Measurements from ENCODE around the gene MTIF3.
A peak's percentile ranks its signal among the peaks of the same experiment; 100 is the strongest.

The MTIF3 gene

DNA sequence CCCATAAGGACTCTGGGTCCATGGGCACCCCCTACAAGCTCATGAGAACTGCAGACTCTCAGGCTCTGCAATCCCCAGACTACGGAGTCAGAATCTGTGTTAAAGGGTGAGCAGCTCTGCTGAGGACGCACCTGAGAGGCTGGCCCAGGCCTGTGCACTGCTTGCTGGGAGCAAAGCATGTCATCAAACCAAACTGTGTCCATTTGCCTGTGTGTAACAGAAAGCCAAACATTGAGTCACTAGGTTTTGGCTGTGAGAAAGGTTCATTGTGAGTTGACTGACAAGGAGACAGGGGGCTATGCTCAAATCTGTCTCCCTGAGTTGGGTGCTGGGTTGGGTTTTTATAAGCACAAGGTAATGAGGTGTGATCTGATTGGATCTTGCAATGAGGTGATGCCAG, 22.1 kb upstream of the MTIF3 start:
- no peaks in the 10 kb centered on the region for H3K9me3 ChIP-seq (ENCODE audit: insufficient read depth, low read length, severe bottlenecking)
- no peaks in the 10 kb centered on the region for H3K79me2 ChIP-seq (ENCODE audit: insufficient read depth, low read length)
- no peak overlapping the region for H3K4me3 ChIP-seq (ENCODE audit: low read depth in 1 of 2, low read length in 2 of 2)
- H3K9ac ChIP-seq (ENCODE audit: low read depth, low read length), result no peak overlapping the region
- TF ChIP-seq, protein P1, sequence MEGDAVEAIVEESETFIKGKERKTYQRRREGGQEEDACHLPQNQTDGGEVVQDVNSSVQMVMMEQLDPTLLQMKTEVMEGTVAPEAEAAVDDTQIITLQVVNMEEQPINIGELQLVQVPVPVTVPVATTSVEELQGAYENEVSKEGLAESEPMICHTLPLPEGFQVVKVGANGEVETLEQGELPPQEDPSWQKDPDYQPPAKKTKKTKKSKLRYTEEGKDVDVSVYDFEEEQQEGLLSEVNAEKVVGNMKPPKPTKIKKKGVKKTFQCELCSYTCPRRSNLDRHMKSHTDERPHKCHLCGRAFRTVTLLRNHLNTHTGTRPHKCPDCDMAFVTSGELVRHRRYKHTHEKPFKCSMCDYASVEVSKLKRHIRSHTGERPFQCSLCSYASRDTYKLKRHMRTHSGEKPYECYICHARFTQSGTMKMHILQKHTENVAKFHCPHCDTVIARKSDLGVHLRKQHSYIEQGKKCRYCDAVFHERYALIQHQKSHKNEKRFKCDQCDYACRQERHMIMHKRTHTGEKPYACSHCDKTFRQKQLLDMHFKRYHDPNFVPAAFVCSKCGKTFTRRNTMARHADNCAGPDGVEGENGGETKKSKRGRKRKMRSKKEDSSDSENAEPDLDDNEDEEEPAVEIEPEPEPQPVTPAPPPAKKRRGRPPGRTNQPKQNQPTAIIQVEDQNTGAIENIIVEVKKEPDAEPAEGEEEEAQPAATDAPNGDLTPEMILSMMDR (IDR thresholded peaks at IDR 0.05; ENCODE audit: borderline replicate concordance, extremely low read depth, low read length, poor library complexity, severe bottlenecking), result no peak
- TF ChIP-seq EZH2 (IDR thresholded peaks at IDR 0.05; ENCODE audit: borderline replicate concordance, low read depth, low read length, severe bottlenecking), result no peak
- no peaks in the 10 kb centered on the region for H3K27me3 ChIP-seq (ENCODE audit: insufficient read depth, low read length, poor library complexity)
- H3K27ac ChIP-seq (ENCODE audit: low read length), result peak overlapping the region; percentile 46
- ATAC-seq (ENCODE audit: insufficient read depth, low read depth), result peak; percentile 27
- no peaks in the 10 kb centered on the region for H3K36me3 ChIP-seq (ENCODE audit: insufficient read depth, low read length)
- H4K20me1 ChIP-seq (ENCODE audit: insufficient read depth, low read length), result no peaks in the 10 kb centered on the region
- no peak for DNase-seq
- H3K4me1 ChIP-seq (ENCODE audit: insufficient read depth, low read length), result peaks cover 34% of the 10 kb centered on the region
- H2AFZ ChIP-seq (ENCODE audit: low read depth, low read length), result no peak overlapping the region
- H3K4me2 ChIP-seq (ENCODE audit: insufficient read depth, low read length), result peak overlapping the region; percentile 35; the same call in 1 of the 2 replicates

DNA sequence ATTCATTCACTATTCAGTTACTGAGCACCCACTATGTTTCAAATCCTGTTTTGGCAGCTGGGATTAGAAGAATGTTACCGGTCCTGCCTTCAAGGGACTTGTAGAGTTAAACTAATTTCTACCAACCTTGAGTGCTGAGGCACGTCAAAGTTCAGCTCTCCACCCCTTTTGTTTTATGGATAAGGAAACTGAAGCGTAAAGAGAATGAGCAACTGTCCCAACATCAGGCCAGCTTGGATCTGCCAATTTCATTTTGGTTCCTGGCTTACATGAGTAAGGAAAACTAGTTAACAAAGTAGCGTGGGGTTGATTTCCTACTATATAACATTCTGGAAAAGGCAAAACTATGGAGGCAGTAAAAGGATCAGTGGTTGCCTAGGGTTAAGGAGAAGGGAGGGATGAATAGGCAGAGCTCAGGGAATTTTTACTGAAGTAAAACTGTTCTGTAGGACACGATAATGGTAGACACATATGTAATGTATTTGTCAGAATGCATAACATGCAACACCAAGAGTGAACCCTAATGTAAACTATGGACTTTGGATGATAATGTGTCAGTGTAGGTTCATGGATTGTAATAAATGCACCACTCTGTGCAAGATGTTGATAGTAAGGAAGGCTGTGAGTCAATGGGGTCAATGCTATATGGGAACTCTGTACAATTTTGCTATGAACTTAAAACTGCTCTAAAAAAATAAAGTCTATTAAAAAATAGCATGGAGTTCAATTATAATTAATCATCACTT, 19.9 kb upstream of the MTIF3 start:
- TF ChIP-seq, protein P1 (IDR thresholded peaks at IDR 0.05; ENCODE audit: borderline replicate concordance, extremely low read depth, low read length, poor library complexity, severe bottlenecking), result no peak
- TF ChIP-seq EZH2 (IDR thresholded peaks at IDR 0.05; ENCODE audit: borderline replicate concordance, low read depth, low read length, severe bottlenecking), result no peak
- H3K4me2 ChIP-seq (ENCODE audit: insufficient read depth, low read length), result no peak overlapping the region
- no peaks in the 10 kb centered on the region for H3K27me3 ChIP-seq (ENCODE audit: insufficient read depth, low read length, poor library complexity)
- H3K36me3 ChIP-seq (ENCODE audit: insufficient read depth, low read length), result no peaks in the 10 kb centered on the region
- H2AFZ ChIP-seq (ENCODE audit: low read depth, low read length), result no peak overlapping the region
- no peaks in the 10 kb centered on the region for H3K79me2 ChIP-seq (ENCODE audit: insufficient read depth, low read length)
- ATAC-seq (ENCODE audit: insufficient read depth, low read depth) (no peak), DNase-seq (no peak)
- H3K4me1 ChIP-seq (ENCODE audit: insufficient read depth, low read length), result peaks cover 40% of the 10 kb centered on the region
- no peaks in the 10 kb centered on the region for H3K9me3 ChIP-seq (ENCODE audit: insufficient read depth, low read length, severe bottlenecking)
- no peaks in the 10 kb centered on the region for H4K20me1 ChIP-seq (ENCODE audit: insufficient read depth, low read length)
- H3K27ac ChIP-seq (ENCODE audit: low read length), result no peak overlapping the region
- H3K9ac ChIP-seq (ENCODE audit: low read depth, low read length), result no peak overlapping the region
- H3K4me3 ChIP-seq (ENCODE audit: low read depth in 1 of 2, low read length in 2 of 2), result no peak overlapping the region

DNA sequence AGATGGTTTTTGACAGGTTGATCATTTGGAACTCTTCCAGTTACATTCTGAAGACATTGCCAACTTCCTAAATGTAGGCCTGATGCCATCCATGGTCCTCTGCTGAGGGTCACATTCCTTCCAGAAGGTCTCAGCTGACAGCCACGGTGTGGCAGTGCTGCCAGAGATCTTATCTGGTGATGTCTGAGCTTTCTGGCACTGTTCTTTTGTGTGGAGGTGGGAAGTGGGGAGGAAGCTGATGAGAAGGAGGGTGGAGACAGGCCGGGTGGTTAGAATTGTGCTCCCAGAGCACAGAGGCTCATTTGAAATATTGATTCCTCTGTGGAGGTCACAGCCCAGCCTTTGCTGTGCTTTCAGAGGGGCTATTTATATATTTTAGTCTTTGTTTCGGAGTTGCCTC, 16.1 kb upstream of the MTIF3 start:
- no peak overlapping the region for H3K4me3 ChIP-seq (ENCODE audit: low read depth in 1 of 2, low read length in 2 of 2)
- H4K20me1 ChIP-seq (ENCODE audit: insufficient read depth, low read length), result no peaks in the 10 kb centered on the region
- ATAC-seq (ENCODE audit: insufficient read depth, low read depth) (0 out of 3 replicates have a peak, but pooled peaks have one; percentile 33), DNase-seq (peak; percentile 22)
- no peak overlapping the region for H3K27ac ChIP-seq (ENCODE audit: low read length)
- H3K4me1 ChIP-seq (ENCODE audit: insufficient read depth, low read length), result peaks cover 11% of the 10 kb centered on the region
- H3K79me2 ChIP-seq (ENCODE audit: insufficient read depth, low read length), result no peaks in the 10 kb centered on the region
- no peaks in the 10 kb centered on the region for H3K27me3 ChIP-seq (ENCODE audit: insufficient read depth, low read length, poor library complexity)
- H3K9ac ChIP-seq (ENCODE audit: low read depth, low read length), result no peak overlapping the region
- no peak overlapping the region for H3K4me2 ChIP-seq (ENCODE audit: insufficient read depth, low read length)
- TF ChIP-seq, protein P1 (IDR thresholded peaks at IDR 0.05; ENCODE audit: borderline replicate concordance, extremely low read depth, low read length, poor library complexity, severe bottlenecking), result no peak
- TF ChIP-seq EZH2 (IDR thresholded peaks at IDR 0.05; ENCODE audit: borderline replicate concordance, low read depth, low read length, severe bottlenecking), result no peak
- no peaks in the 10 kb centered on the region for H3K36me3 ChIP-seq (ENCODE audit: insufficient read depth, low read length)
- no peaks in the 10 kb centered on the region for H3K9me3 ChIP-seq (ENCODE audit: insufficient read depth, low read length, severe bottlenecking)
- H2AFZ ChIP-seq (ENCODE audit: low read depth, low read length), result 0 out of 2 replicates have a peak overlapping the region, but pooled peaks have one; percentile 2
